22Rv1 (cell line): ENCODE data around the gene TMEM176A.

Experiments
- CTCF ChIP-seq: fragments of 450-650 bp; IDR thresholded peaks from 2 replicates; pipeline ENCODE4 v1.5.1; 2017; ENCODE audit warnings: mild to moderate bottlenecking
- ZFX ChIP-seq: fragments of 450-650 bp; IDR thresholded peaks from 2 replicates; pipeline ENCODE4 v1.6.1; 2017; ENCODE audit warnings: antibody characterized with exemption, borderline replicate concordance

- TF ChIP-seq CTCF (no peak), ZFX (no peak)
These were observed 41.4 kb downstream of the TMEM176A start for GRCh38 chr7:150842018-150842417.
